ENCODE data around the gene ARHGEF11. TPM values are rescaled to one million over a fixed set of nuclear protein-coding genes. Genes with fewer than 3 reads are reported as not detected.

The ARHGEF11 gene
- polyA plus RNA-seq, 3 donors = 34.5 to 41.5 (median 38.3) TPM

Other genes with a start within 250 kb of the ARHGEF11 start
- gene SH2D2A, start 228.9 kb downstream of the ARHGEF11 start, polyA plus RNA-seq (ENCODE audit: insufficient read length in 3 of 3) = under 1 TPM; 0.65 to 0.99 (median 0.91) TPM
- 1 to 10 TPM; 1.6 to 3.0 (median 2.0) TPM for gene INSRR, start 186.6 kb downstream of the ARHGEF11 start, polyA plus RNA-seq (ENCODE audit: insufficient read length in 3 of 3)
- 1 to 10 TPM; 1.3 to 2.0 (median 1.3) TPM for gene NTRK1, start 184.9 kb downstream of the ARHGEF11 start, polyA plus RNA-seq (ENCODE audit: insufficient read length in 3 of 3)
- 10 to 100 TPM; 17.8 to 22.3 (median 22.1) TPM for gene PEAR1, start 152.0 kb downstream of the ARHGEF11 start, polyA plus RNA-seq (ENCODE audit: insufficient read length in 3 of 3)
- 1 to 10 TPM in 1 of 3 donors, under 1 TPM in 2; 0.38 to 1.1 (median 0.96) TPM for gene LRRC71, start 125.1 kb downstream of the ARHGEF11 start, polyA plus RNA-seq (ENCODE audit: insufficient read length in 3 of 3)
- gene ETV3L, start 54.1 kb upstream of the ARHGEF11 start, polyA plus RNA-seq (ENCODE audit: insufficient read length in 3 of 3) = not detected
- gene ETV3, start 92.7 kb upstream of the ARHGEF11 start, polyA plus RNA-seq (ENCODE audit: insufficient read length in 3 of 3) = 10 to 100 TPM; 25.5 to 28.2 (median 27.2) TPM

All from renal pelvis (tissue), 3 donors.